Measurements from ENCODE around the gene BST2. TPM values are rescaled to one million over a fixed set of nuclear protein-coding genes. Genes with fewer than 3 reads are reported as not detected.

BST2 gene
- total and polyA plus RNA-seq, 2 of the 4 experiments (the other 2 are of a cell fraction), result 0.18 to 0.92 TPM

DNA sequence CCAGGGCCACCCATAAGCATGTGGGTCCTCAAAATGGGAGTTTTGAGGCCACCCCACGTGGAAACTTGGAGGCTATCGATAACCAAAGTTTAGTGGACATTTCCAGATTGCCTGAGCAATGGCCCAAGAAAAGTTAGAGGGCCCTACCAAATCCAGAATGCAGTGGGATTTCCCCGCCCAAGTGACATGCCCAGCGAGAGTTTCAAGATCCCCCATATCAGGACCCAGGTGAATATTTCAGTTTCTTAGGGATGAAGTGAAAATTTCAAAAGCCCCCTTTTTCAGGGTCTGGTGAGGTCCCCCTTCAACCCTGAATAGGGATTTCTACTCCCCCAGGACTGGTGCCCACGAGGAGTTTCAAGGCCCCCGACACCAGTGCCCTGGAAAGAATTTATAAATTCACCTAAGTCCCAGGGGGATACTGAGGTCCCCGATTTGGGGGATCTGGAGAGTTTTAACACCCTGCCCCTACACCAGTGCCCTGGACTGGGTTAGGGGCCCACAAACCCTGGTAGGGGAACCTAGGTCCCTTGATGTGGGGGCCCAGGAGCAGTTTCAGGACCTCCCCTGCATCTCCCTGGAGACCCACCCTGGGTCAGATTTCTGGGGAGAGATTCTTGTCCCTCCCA is 695 bp downstream of the BST2 start:
- H3K27ac ChIP-seq (ENCODE audit: insufficient read depth, low read length), result no peak overlapping the region
- H3K56ac ChIP-seq (ENCODE audit: extremely low read depth, insufficient read depth, low read length), result no peak overlapping the region
- no peak overlapping the region for H2BK120ac ChIP-seq (ENCODE audit: low read depth, low read length)
- TF ChIP-seq RFX5 (IDR thresholded peaks at IDR 0.05; ENCODE audit: low read depth, low read length), result no peak
- H4K20me1 ChIP-seq (ENCODE audit: insufficient read depth, low read length), result no peaks in the 10 kb centered on the region
- no peak overlapping the region for H3K4me2 ChIP-seq (ENCODE audit: low read depth, low read length)
- no peak for DNase-seq
- H3K14ac ChIP-seq (replicated peaks; ENCODE audit: low read depth, low read length), result no peak overlapping the region
- H4K8ac ChIP-seq (ENCODE audit: low read depth in 2 of 2, low read length in 2 of 2), result no peak overlapping the region
- no peak overlapping the region for H2AK5ac ChIP-seq (ENCODE audit: low read depth, low read length)
- H3K4ac ChIP-seq (ENCODE audit: low read depth, low read length), result no peak overlapping the region
- no peak overlapping the region for H2BK15ac ChIP-seq (ENCODE audit: low read depth, low read length)
- H3K23ac ChIP-seq (ENCODE audit: low read depth, low read length), result no peak overlapping the region
- H2BK20ac ChIP-seq (ENCODE audit: low read depth, low read length), result no peak overlapping the region
- in situ Hi-C loops (cut with MboI; ENCODE audit: low sequenced_read_pairs), result no loop called here
- CTCF ChIA-PET, result no interaction called here
- peak overlapping the region; percentile 23 for H2AK9ac ChIP-seq (replicated peaks; ENCODE audit: low read depth, low read length, poor library complexity)
- H3K9me1 ChIP-seq (ENCODE audit: insufficient read depth, low read length), result peaks cover 2% of the 10 kb centered on the region; the same call in 1 of the 2 replicates
- intact Hi-C loops (cut with micrococcal nuclease), result no loop called here
- 100% methylated on average over 1 of the region's 7 CpGs; no CpG with 5 or more reads in 1 of the 2 experiments for WGBS, 2 experiments (ENCODE audit: extremely low coverage in 2 of 2, insufficient read length in 1 of 2)
- no peak for ATAC-seq (ENCODE audit: low read depth)
- H3K18ac ChIP-seq (ENCODE audit: low read depth, low read length), result no peak overlapping the region
- no peaks in the 10 kb centered on the region for H3K36me3 ChIP-seq (ENCODE audit: control insufficient read depth, insufficient read depth, low read length)
- no peaks in the 10 kb centered on the region for H3K9me3 ChIP-seq (ENCODE audit: control insufficient read depth, insufficient read depth, low read length)
- H3K4me3 ChIP-seq (ENCODE audit: insufficient read depth, low read depth, low read length), result no peak overlapping the region
- H2AFZ ChIP-seq (replicated peaks; ENCODE audit: low read length, poor library complexity), result no peak overlapping the region
- H3K4me1 ChIP-seq (ENCODE audit: control insufficient read depth, insufficient read depth, low read length), result no peaks in the 10 kb centered on the region
- no peak overlapping the region for H3K9ac ChIP-seq (ENCODE audit: low read depth, low read length)
- no peaks in the 10 kb centered on the region for H3K27me3 ChIP-seq (ENCODE audit: control insufficient read depth, insufficient read depth, low read length)
- H4K91ac ChIP-seq (ENCODE audit: insufficient read depth, low read depth, low read length), result no peak overlapping the region
- dilution Hi-C loops (cut with HindIII; ENCODE audit: low sequenced_read_pairs, unreplicated experiment), result no loop called here
- no peak overlapping the region for H4K5ac ChIP-seq (ENCODE audit: low read depth, low read length)
- H3K79me1 ChIP-seq (ENCODE audit: low read depth in 1 of 2, low read length in 2 of 2), result no peaks in the 10 kb centered on the region
- H2BK5ac ChIP-seq (ENCODE audit: low read depth, low read length, poor library complexity, severe bottlenecking), result no peak overlapping the region
- no TSS peak for BruUV-seq (replicated peaks)
- POLR2A ChIA-PET (ENCODE audit: unreplicated experiment), result interaction anchor here (1.0 kb wide), 1 partner anchor 96 kb away, joined by 4 read pairs; the partner anchor contains the start of gene DDA1

All from IMR-90 (cell line).